Lower leg skin (tissue), 3 donors: ENCODE data around the gene ALPP.

Experiments
- CTCF ChIP-seq, 3 donors: fragments of 450-650 bp; IDR thresholded peaks; one replicate each; pipeline ENCODE4 v1.5.1; 2016; ENCODE audit warnings: antibody characterized with exemption in 3 of 3, mild to moderate bottlenecking in 3 of 3, moderate library complexity in 2 of 3
- POLR2A ChIP-seq, 2 donors: fragments of 450-650 bp; IDR thresholded peaks; one replicate each; pipeline ENCODE4 v1.6.1; 2016 to 2017; ENCODE audit warnings: antibody characterized with exemption in 2 of 2, mild to moderate bottlenecking in 1 of 2, moderate library complexity in 1 of 2

- TF ChIP-seq CTCF (IDR thresholded peaks at IDR 0.05) = no peak
- TF ChIP-seq POLR2A (IDR thresholded peaks at IDR 0.05) = no peak
Observed at GRCh38 chr2:232333361-232334135, 45.0 kb upstream of the ALPP start.
